HG03442 (cell line): ENCODE results near the gene DYNLT3.

Experiments used
- ATAC-seq: cut with Tn5 transposase; IDR thresholded peaks from one replicate; pipeline ENCODE4 v1.9.1; 2021; ENCODE audit warnings: mild to moderate bottlenecking, moderate library complexity; ENCODE audit not compliant: unreplicated experiment

The DYNLT3 gene, protein sequence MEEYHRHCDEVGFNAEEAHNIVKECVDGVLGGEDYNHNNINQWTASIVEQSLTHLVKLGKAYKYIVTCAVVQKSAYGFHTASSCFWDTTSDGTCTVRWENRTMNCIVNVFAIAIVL

DNA sequence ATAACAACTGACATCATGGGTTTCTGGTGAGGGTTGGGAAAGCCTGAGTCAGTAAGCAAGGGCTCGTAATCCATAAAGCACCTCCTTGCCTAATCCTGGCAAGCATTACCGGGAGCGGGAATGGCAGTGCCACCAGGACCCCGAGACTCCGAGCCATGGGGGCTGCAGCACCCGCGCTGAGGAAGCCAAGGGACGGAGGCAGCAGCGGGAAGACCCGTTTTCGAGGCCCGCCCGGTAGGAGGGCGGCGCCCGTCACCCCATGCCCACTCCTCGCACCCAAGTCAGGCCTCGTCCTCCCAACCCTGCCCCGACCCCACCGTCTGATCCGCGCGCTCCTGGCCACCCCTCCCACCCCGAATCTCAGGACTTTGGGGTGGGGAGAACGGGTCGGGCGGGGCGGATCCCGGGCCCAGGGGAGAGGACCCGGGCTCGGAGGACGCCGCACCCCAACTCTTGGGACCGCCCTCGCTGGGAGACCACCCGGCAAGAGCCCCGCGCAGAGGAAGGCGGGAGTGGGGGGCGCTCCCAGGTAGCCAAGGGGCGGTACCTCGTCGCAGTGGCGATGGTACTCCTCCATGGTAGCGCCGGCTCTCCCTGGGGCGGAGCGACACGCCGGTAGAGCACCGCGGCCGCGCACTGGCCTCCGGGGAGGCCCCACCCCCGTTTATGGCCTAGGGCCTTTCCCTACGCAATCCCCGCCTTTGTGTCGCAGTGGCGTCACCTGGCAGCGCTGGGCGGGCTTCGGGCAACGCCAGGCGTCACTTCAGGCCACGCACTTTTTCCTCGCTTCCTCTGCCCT lies at the start of gene DYNLT3:
TSS of gene DYNLT3 (minus strand) at position 638 of the 799 bp plus-strand sequence. CDS start at position 577, 61 bp downstream.
- ATAC-seq: peak; percentile 99

DNA sequence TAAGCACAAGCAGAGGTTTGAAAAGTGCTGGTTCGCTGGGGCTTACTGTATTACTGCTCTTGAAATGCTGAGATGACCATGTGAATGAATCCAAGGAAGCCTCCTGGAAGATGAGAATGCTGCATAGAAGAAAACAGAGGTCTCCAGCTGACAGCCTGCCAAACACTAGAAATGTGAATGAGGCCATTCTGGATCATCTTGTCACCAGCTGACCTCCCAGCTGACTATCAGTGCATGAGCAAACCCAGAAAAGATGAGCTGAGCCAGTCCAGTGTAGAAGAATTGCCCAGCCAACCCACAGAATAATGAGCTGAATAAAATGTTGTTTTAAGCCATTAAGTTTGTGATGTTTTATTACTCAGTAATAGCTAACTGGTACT lies 49.1 kb upstream of the DYNLT3 start:
- ATAC-seq: no peak

DNA sequence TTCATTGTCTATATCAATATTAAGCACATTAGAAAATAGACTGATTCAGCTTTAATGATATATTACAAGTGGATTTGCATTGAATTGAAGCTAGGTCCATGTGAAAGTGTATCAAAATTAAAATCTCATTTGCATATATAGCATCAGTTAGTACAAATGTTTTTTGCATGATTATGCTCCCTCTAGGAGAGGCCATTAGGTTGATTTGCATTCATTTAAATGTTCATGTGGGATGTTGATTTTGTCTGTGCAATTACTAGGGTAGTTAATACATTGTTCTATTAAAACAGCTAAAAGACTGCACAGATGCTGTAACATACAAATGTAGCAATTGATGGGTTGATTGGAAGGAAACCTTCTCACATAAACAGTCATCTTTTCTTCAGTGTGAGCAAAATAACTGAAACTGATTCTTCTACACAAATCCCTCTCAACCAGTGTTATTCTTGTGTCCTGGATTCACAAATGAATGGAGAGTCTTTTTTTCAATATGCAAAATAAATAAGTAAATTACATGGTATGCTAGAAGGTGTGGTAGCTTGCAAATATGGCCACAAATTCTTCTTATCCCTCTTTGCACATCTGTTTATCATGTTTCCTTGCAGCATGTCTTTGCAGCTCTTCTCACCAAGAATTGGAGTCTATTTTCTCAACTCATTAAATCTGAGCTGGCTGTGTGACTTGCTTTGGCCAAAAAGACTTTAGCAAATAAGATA lies 48.6 kb upstream of the DYNLT3 start:
- ATAC-seq: no peak

DNA sequence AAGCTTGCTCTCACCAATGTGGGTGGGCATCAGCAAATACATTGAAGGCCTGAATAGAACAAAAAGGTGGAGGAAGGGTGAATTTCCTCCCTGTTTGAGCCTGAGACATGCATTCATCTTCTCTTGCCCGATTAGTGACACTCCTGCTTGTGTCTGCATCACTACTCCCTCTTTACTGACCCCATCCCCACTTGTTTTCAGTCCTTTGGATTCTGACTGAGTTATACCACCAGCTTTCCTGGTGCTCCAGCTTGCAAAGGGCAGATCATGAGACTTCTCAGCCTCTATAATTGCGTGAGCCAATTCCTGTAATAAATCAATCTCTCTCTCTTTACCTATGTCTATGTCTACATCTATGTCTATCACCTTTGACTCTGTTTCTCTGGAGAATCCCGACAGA lies 47.4 kb upstream of the DYNLT3 start:
- ATAC-seq: no peak

DNA sequence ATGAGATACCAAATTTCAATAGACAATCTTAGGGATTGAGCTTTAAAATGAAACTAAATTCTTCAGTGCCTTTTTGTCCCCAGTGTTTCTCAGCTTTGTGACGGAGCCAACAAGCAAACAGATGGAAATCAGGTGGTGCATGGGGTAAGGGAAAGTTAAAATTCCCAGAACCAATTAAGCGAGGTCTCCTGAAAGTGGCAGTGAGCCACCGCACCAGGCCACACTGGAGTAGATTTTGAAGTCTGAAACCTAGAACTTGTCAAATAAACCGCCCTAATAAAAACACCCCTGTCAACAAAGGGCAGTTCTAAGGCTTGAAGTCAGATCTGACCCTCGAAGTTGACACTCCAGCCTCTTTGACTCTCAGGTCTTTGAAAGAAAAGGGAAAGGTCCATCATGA lies 40.6 kb upstream of the DYNLT3 start:
- ATAC-seq: no peak

DNA sequence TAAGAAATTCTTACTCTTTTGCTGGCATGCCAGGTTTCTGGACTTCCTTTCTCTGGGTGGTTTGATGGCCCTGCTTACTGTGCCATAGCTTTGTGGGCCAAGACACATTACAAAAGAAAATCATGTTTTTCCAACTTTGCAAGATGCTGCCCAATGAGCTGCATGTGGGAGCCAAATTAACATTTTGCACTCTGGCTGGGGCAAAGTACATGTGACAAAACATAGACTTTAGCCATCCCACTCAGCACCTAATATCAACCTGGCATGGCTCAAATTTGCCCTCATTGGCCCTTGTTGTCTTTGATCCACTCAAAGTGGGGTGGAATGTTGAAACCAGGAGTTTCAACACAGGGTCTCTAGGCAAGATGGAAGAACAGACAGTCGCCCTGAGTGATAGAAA lies 40.0 kb upstream of the DYNLT3 start:
- ATAC-seq: no peak

DNA sequence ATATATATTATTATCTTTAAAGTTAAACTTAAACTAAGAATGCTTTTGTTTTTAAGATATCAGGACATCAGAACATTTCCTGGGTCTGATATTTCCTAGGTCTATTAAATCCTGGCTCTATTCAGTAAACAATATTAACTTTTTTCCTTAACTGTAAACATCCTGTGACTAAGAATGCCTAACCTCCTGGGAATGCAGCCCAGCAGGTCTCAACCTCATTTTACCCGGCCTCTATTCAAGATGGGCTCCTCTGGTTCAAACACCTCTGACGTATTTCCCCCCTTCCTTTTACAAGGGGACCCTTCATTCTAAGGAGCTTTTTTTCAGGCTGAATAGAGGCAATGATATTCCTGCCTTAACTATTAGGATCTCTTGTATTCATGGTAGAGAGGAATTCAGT lies 35.8 kb upstream of the DYNLT3 start:
- ATAC-seq: no peak

DNA sequence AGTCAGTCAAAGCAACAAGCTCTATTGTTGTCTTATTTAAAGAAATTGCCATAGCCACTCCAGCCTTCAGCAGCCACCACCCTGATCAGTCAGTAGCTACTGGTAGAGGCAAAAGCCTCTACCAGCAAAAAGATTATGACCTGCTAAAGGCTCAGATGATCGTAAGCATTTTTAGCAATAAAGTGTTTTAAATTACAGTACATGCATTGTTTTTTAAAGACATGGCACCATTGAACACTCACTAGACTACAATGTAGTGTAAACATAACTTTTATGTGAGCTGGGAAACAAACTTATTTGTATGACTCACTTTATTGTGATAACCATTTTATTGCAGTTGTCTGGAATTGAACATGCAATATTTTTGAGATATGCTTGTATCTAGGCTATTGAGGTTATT lies 32.3 kb upstream of the DYNLT3 start:
- no peak for ATAC-seq

DNA sequence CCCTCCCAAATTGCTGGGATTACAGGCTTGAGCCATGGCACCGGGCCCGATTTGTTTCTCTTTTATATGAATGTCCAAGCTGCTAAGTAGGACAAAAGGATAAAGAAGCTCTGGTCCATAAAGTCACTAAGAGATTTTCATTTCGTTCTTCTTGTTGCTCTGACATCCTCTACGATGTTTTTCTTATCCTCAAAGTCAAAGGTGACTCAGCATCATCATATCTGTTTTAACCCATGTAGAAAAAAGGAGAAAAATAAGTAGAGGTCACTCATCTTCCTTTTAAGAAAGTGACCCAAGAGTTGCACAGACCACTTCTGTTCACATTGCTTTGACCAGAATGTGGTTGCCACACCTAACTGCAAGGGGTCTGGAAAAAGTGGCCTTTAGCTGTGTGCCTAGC lies 29.3 kb upstream of the DYNLT3 start:
- no peak for ATAC-seq

DNA sequence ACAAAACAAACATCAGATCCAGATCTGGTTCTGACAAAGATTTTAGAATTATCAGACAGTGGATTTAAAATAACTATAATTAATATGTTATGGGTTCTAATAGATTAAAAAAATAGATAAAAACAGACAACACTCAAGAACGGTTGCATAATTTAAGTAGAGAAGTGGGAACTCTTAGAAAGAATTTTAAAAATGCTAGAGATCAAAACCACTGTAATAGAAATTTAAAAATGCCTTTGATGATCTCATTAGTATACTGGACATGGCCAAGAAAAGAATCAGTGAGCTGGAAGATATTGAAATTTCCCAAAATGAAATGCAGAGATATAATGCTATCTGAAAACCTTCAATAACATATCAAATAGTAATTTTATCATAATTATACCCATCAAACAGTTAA lies 28.3 kb upstream of the DYNLT3 start:
- ATAC-seq: no peak

DNA sequence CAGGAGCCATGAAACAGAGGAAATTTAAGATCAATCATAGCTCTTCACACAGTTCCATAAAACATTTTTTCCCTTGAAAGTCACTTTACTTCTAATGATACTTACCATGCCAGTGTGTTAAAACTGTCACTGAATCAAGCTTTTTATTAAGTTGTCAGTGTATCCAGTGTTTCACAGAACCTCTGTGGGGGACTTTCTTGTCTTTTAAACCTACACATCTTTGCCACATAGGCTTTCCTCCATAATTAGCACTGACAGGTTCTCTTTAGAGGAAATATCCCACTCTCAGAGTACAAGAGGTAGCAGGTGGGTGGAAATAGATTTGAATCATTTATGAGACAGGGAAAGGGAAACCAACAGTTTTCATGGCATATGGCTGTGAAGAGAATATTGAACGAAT lies 25.8 kb upstream of the DYNLT3 start:
- ATAC-seq: no peak

DNA sequence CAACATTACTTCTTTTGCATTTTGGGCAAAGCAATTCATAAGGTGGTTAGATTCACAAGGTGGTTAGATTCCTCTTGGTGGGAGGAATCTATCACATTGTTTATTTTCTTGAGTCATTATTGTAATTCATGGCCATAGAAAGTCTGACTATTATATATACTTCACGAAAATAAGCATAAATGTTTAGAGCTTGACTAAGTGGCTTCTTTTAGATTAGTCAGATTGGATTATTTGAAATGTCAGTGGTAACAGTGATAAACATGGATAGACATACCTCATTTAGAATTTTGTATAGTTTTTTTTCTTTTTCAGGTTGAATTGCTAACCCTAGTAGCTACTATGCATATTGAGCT lies 24.9 kb upstream of the DYNLT3 start:
- no peak for ATAC-seq

DNA sequence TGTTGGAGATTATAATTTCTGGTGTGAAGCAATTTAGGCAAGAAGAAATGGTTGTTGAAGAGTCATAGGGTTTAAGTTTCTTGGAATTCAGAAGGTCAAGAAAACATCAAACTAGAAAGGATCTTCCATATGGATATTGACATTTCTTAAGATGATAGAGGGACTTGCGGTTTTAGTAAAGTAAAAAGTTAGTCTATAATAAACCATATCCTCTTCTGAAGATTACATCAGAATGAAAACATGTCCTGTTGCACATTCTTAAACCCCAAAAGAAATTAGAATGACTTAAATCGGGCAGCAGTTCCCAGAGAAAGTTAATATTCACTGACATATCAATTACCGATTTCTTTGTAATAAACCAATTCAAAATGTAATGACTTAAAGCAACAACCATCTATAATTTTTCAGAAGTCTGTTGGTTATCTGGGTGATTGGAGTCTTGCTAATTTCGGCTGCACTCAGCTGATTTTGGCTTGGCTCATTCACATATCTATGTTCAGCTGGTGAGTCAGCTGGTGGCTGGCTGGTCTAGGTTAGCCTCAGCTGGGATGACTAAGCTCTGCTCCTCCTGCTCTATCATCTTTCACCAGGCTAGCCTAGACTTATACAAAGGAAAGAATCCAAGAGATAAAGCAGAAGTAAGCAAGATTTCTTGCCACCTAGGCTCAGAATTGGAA lies 24.4 kb upstream of the DYNLT3 start:
- ATAC-seq: no peak

DNA sequence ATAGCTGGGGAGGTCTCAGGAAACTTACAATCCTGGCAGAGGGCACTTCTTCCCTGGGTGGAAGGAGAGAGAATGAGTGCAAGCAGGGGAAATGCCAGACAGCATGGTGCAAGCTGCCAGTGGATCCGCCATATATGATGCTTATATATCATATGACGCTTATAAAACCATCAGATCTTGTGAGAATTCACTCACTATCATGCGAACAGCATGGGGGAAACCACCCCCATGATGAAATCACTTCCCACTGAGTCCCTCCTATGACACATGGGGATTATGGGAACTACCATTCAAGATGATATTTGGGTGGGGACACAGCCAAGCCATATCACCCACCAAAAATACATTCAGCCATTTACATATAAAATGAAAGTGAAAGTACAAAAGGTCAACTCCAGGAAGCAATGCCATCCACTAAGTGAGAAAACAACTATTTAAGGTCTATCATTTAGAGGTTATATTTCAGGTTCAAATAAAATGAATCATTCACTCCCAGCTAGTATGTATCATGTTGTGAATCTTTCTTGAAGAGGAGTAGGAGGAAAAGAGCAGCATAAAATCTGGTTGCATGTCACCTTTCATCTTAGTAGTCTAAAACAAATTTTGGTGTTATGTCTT lies 20.3 kb upstream of the DYNLT3 start:
- no peak for ATAC-seq

DNA sequence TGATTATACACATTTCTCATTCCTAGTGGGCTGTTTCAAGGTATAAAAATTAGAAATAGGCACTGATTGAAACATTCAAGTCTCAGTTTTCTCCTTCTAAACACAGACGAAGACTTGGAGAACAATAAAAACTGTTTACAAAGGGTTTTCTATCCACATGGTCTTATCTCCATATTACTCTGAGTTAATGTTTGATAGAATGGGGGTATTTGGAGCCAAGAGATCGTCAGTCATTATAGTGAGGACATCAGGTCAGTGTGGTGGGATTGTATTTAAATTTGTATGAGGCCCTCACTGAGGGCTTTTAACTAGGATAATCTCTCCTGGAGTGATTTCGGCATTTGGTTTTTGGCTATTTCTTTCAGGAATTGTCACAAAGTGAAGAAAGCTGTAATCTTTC lies 16.4 kb upstream of the DYNLT3 start:
- no peak for ATAC-seq

DNA sequence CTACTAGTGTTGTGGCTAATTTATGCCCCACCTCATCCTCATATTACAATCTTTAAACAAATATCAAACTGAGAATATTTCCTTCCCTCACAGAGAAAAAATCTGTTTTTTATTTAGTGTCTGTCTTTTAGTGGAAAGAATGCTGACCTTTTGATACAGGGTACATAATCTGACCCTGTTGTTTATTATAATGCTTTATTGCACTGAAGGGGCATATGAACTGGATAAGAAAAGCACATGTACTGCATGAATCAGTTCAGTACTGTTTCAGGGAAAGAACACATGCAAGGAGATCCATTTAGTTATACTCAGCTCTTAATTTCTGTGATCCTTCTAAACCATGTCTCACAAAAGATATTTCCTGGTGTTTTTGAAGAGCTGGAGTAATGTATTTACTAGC lies 15.5 kb upstream of the DYNLT3 start:
- ATAC-seq: no peak

DNA sequence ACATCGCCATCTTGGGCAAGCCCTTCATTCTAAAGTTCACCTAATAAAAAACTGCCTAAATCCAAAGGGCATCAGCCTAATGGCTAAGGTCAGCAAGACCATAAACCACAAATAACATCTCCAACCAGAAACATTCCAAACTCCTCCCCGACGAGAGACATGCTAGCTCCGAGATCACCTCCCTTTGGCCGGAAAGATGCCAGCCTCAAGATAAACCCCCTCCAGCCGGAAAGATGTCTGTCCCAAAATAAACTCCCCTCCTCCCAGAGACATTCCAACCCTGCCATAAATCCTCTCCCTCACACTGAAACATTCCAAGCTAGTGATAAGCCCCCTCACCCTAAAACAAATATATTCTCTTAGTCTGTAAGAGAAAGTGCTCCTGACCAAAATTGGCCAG lies 13.3 kb upstream of the DYNLT3 start:
- no peak for ATAC-seq

DNA sequence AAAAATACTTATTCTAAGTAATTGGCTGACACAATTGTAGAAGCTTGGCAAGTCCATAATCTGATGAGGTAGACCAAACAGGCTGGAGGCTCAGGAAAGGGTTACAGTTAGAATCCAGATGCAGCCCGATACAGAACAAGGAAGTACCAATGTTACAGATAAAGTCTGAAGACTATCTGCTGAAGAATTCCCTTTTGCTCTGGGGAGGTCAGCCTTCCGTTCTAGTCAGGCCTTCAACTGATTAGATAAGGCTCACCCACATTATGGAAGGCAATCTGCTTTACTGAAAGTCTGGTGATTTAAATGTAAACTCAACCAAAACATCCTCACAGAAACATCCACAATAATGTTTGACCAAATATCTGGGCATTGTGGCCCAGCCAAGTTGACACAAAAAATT lies 7.4 kb upstream of the DYNLT3 start:
- ATAC-seq: no peak

DNA sequence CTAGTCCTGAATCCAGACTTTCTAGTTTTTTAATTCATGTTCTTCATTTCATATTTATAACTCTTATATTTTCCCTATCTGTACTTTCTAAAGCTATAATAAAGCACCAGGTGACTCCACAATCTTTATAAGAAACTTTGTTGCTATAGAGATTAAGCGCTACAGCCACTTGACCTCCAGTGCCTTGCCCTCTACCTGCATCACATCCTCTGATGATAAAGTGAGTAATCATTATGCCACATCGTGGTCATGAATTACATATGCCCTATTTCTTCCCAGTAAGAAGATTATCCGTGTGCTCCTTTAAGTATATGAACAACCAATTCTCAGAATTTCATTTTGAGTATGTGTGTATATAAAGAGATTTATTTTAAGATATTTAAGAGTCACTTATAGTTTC lies 6.8 kb upstream of the DYNLT3 start:
- no peak for ATAC-seq

DNA sequence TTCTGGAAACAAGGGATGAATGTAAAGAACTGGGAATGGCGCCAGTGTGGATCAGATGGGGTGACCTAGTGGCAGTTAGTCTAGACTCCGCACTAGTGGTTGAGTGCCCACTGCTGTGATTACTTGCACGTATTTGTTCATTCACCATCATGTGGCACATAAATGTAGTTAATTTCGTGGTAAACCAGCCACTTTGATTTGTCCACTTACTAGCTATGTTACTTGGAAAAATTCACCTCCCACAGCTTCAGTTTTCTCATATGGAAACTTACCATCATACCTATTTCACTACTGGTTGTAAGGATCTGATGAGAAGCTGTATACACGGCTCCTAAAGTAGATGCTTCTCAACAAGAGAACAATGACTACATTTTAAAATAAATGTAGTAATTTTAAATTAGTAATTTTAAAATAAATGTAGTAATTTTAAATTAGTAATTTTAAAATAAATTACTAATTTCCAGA lies 394 bp upstream of the DYNLT3 start:
- ATAC-seq: peak; percentile 13

DNA sequence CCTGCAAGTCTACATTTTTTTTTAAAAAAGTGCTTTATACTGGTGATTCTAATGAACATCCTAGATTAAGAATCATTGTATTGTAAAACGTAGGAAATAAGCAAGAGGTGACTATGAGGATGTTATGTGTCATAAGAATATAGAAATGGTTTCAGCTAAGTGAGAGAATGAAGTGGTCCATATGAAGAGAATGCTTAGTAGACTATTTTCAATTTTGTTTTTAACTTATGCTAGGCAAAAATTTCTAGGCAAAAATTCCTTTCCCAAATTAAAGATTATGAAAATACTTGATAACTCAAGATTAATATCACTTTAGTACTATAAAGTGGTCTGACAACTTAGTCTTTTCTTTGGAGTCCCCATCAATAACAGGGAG lies 825 bp downstream of the DYNLT3 start:
- no peak for ATAC-seq
